Neuron (in vitro differentiated cells): ENCODE results near the gene HAGH.
"Not testable (repeated sequence)": the region's sequence is repeated elsewhere in the genome, so short reads cannot be mapped to it uniquely, and the experiment has no call there.

ENCODE experiments used
- H2AFZ ChIP-seq: one replicate; pipeline ENCODE4 v1.6.1; 2013; ENCODE audit warnings: low read depth, mild to moderate bottlenecking, inconsistent platforms, low read length, moderate library complexity
- H3K27me3 ChIP-seq: one replicate; pipeline ENCODE4 v1.6.1; 2013; ENCODE audit warnings: low read length; ENCODE audit not compliant: insufficient read depth
- H3K36me3 ChIP-seq: one replicate; pipeline ENCODE4 v1.6.1; 2013; ENCODE audit warnings: low read length; ENCODE audit not compliant: insufficient read depth
- H3K4me1 ChIP-seq: one replicate; pipeline ENCODE4 v1.6.1; 2013; ENCODE audit warnings: low read length; ENCODE audit not compliant: insufficient read depth
- H3K4me3 ChIP-seq: 2 replicates; pipeline ENCODE4 v1.5.1; 2013; ENCODE audit warnings: mild to moderate bottlenecking, low read length, moderate library complexity
- H3K9me3 ChIP-seq: one replicate; pipeline ENCODE4 v1.6.1; 2013; ENCODE audit warnings: low read length

Gene HAGH

GRCh38 chr16:1815461-1815860, 11.2 kb downstream of the HAGH start:
- Histone ChIP-seq H3K4me3 (no peak overlapping the region), H2AFZ (no peak overlapping the region), H3K9me3 (no peaks in the 10 kb centered on the region), H3K27me3 (no peaks in the 10 kb centered on the region), H3K36me3 (peaks cover 26% of the 10 kb centered on the region), H3K4me1 (no peaks in the 10 kb centered on the region)

- Histone ChIP-seq H3K27me3 (no peaks in the 10 kb centered on the region), H3K4me1 (no peaks in the 10 kb centered on the region), H3K9me3 (no peaks in the 10 kb centered on the region), H3K4me3 (no peak overlapping the region), H2AFZ (no peak overlapping the region), H3K36me3 (peaks cover 29% of the 10 kb centered on the region)
These were observed 13.9 kb downstream of the HAGH start for GRCh38 chr16:1812732-1813163.

- Histone ChIP-seq H3K4me1 (no peaks in the 10 kb centered on the region), H3K27me3 (no peaks in the 10 kb centered on the region), H2AFZ (no peak overlapping the region), H3K4me3 (no peak overlapping the region), H3K36me3 (peaks cover 26% of the 10 kb centered on the region), H3K9me3 (peaks cover 2% of the 10 kb centered on the region)
These were observed 16.1 kb downstream of the HAGH start for GRCh38 chr16:1810536-1810935.

GRCh38 chr16:1810106-1810505, 16.5 kb downstream of the HAGH start:
- H3K36me3 ChIP-seq: peaks cover 22% of the 10 kb centered on the region
- H3K9me3 ChIP-seq: peaks cover 2% of the 10 kb centered on the region
- H3K4me3 ChIP-seq: no peak overlapping the region
- no peak overlapping the region for H2AFZ ChIP-seq
- H3K4me1 ChIP-seq: no peaks in the 10 kb centered on the region
- no peaks in the 10 kb centered on the region for H3K27me3 ChIP-seq

- Histone ChIP-seq H3K4me3 (no peak overlapping the region), H2AFZ (no peak overlapping the region), H3K27me3 (no peaks in the 10 kb centered on the region), H3K36me3 (peaks cover 22% of the 10 kb centered on the region), H3K9me3 (peaks cover 2% of the 10 kb centered on the region), H3K4me1 (no peaks in the 10 kb centered on the region)
These were observed 17.3 kb downstream of the HAGH start for GRCh38 chr16:1809281-1809801.

GRCh38 chr16:1808691-1809090, 17.9 kb downstream of the HAGH start:
- no peaks in the 10 kb centered on the region for H3K4me1 ChIP-seq
- peaks cover 2% of the 10 kb centered on the region for H3K9me3 ChIP-seq
- peaks cover 19% of the 10 kb centered on the region for H3K36me3 ChIP-seq
- no peaks in the 10 kb centered on the region for H3K27me3 ChIP-seq
- no peak overlapping the region for H3K4me3 ChIP-seq
- H2AFZ ChIP-seq: no peak overlapping the region

GRCh38 chr16:1807626-1808025, 19.0 kb downstream of the HAGH start:
- Histone ChIP-seq H3K9me3 (peaks cover 2% of the 10 kb centered on the region), H3K27me3 (no peaks in the 10 kb centered on the region), H2AFZ (no peak overlapping the region), H3K4me3 (no peak overlapping the region), H3K36me3 (peaks cover 17% of the 10 kb centered on the region), H3K4me1 (no peaks in the 10 kb centered on the region)

GRCh38 chr16:1800701-1801100, 25.9 kb downstream of the HAGH start:
- Histone ChIP-seq H3K4me1 (no peaks in the 10 kb centered on the region), H3K27me3 (no peaks in the 10 kb centered on the region), H3K4me3 (no peak overlapping the region), H3K36me3 (peaks cover 1% of the 10 kb centered on the region), H2AFZ (no peak overlapping the region), H3K9me3 (peaks cover 1% of the 10 kb centered on the region)

- H2AFZ ChIP-seq, H3K27me3 ChIP-seq, H3K36me3 ChIP-seq, H3K9me3 ChIP-seq, H3K4me3 ChIP-seq, H3K4me1 ChIP-seq: not testable (repeated sequence)
These were observed 27.4 kb downstream of the HAGH start for GRCh38 chr16:1799263-1799662.

- no peaks in the 10 kb centered on the region for H3K27me3 ChIP-seq
- no peaks in the 10 kb centered on the region for H3K9me3 ChIP-seq
- H3K4me3 ChIP-seq: no peak overlapping the region
- H3K4me1 ChIP-seq: no peaks in the 10 kb centered on the region
- peaks cover 5% of the 10 kb centered on the region for H3K36me3 ChIP-seq
- no peak overlapping the region for H2AFZ ChIP-seq
These were observed 31.5 kb downstream of the HAGH start for GRCh38 chr16:1794908-1795666.

- Histone ChIP-seq H3K9me3 (no peaks in the 10 kb centered on the region), H3K36me3 (peaks cover 10% of the 10 kb centered on the region), H2AFZ (no peak overlapping the region), H3K4me1 (no peaks in the 10 kb centered on the region), H3K4me3 (no peak overlapping the region), H3K27me3 (no peaks in the 10 kb centered on the region)
These were observed 32.3 kb downstream of the HAGH start for GRCh38 chr16:1794221-1794871.

- no peak within 1 kb of the TSS for H2AFZ ChIP-seq
- no peak within 1 kb of the TSS for H3K4me3 ChIP-seq
- no peaks in the 10 kb centered on the region for H3K27me3 ChIP-seq
- peaks cover 16% of the 10 kb centered on the region for H3K36me3 ChIP-seq
- no peaks in the 10 kb centered on the region for H3K9me3 ChIP-seq
- H3K4me1 ChIP-seq: no peaks in the 10 kb centered on the region
These were observed 32.9 kb downstream of the HAGH start, which contains the start of gene IGFALS for GRCh38 chr16:1793578-1794220. TSS of gene IGFALS (minus strand) at chr16:1793705. CDS start at chr16:1793652, 53 bp downstream.
